Stimulated activated CD4-positive, alpha-beta T cell treated with anti-CD3 and anti-CD28 coated beads, Interleukin-12 subunit alpha, Interleukin-12 subunit beta, amount 100 ng/mL, for 4 hours (primary cell): ENCODE results near the gene TUFM.
"Not testable (repeated sequence)": the region's sequence is repeated elsewhere in the genome, so short reads cannot be mapped to it uniquely, and the experiment has no call there.

Experiments
- DNase-seq: peaks from one replicate; pipeline ENCODE4 v3.0.0-alpha.2; 2020

Gene TUFM

DNA sequence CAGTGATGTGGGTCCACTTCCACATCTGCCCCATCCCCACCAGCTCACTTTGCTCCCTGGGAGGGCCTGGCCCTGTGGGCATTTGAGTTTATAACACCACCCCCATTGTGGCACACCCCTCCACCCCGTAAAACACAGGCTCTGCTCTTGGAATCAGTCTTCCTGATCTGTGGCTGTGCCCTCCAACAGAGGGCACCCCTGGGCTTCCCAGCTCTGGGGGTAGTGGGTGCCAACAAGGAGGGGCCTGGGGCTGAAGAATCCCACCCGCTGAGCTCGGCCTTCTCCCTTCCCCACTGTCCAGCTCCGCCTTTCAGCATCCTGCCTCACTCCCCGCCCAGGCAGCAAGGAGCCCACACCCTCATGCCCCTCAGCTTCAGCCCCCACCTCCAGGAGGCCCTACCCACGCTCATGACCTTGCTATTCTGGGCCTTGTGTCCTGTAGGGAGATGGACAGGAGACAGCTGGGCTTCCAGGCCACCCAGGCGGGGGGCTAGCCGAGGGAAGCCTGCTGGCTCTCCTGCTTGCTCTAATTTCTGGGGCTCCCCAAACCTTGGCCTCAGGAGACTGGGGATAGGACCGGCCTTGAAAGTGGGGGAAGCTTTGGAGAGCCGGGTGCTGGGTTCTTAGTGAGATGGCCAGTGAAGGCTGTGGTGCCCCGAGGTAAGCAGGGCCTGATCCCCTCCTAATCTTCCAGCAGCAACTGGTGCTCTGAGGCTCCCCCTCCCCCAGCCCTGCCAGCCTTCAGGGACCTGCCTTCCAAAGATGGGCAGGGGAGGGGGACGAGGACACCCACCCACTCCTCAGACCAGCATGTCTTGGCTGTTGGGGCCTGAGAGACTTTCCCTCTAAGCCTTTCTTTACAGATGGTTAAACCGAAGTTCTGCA, 29.2 kb upstream of the TUFM start:
- DNase-seq, result no peak

DNA sequence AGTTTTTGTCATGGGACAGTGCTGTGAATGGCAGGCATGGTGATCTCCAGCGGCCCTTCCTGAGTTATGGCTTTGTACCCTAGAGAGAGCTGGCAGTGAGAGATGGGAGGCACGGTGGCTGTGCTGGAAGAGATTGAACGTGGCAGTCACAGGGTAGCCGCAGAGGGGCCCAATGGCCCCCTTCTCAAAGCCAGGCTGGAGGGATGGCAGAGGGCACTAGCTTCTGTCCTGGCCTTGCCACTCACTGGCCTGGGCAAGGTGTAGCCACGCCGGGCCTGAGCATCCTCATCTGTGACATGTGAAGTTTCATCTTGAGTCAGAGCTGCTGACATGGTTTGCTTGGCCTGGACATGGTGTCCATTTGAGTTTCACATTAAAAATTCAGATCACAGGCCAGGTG, 28.3 kb upstream of the TUFM start:
- DNase-seq, result no peak

- DNase-seq, result peak; percentile 50
Observed at GRCh38 chr16:28873543-28874201, 27.5 kb upstream of the TUFM start.

DNA sequence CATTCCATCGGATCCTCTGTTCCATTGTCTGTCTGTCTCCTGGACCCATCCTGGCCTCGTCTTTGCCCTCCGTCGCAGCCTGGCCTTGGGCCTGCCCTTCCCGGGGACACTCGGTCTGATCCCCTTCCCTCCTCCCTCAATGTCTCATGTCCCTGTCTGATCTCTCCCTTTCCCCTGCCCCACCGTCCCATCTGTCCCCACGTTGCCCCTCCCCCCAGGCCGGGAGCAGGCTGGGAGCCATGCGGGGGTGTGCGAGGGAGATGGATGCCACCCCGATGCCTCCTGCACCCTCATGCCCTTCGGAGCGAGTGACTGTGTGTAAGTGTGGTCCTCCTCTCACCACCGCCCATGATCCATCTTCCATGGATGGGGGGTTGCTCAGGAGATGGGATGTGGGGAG, 26.8 kb upstream of the TUFM start:
- no peak for DNase-seq

- DNase-seq, result no peak
Observed at GRCh38 chr16:28869201-28869600, 23.1 kb upstream of the TUFM start.

DNA sequence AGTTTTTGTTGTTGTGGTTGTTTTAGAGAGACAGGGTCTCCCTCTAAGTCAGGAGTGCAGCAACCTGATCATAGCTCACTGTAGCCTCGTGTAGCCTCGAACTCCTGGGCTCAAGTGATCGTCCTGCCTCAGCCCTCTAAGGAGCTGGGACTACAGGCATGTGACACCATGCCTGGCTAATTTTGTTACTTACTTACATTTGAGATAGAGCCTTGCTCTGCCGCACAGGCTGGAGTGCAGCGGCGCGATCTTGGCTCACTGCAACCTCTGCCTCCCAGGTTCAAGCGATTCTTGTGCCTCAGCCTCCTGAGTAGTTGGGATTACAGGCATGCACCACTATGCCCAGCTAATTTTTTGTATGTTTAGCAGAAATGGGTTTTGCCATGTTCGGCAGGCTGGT, 21.5 kb upstream of the TUFM start:
- not testable (repeated sequence) for DNase-seq

- DNase-seq, result no peak
Observed at GRCh38 chr16:28867241-28867640, 21.1 kb upstream of the TUFM start.

- no peak for DNase-seq
Observed at GRCh38 chr16:28866454-28866804, 20.3 kb upstream of the TUFM start.

GRCh38 chr16:28865722-28866453, 19.7 kb upstream of the TUFM start:
- no peak for DNase-seq

DNA sequence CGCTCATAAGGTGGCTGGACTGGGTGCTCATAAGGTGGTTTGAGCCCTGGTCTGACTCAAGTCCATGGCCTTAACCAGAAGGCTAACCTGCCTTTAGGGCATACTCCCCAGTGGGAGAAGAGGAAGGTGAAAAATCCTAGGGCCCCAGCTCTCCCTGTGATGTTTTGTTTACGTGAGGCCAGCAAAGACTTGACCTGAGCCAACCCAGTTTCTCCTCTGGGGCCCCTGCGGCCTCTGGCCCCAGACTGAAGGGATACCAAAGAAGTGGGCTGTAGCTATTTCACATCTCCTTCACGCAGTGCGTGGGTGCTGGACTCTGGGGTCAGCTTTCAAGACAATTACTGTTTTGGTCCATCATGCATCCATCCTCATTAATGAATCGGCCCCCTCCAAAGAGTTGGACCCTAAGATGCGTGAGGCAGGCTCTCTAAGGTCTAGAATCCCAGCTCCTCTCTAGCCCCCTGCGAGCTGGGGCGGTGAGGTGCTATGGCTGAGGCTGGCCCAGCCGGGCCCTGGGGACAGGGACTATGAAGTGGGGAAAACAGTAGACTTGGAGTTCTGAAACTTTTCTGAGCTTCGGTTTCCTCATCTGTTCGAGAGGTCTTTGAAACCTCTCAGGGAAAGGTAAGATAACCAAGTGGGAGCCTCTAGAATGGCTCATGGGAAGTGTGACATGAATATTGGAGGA, 19.0 kb upstream of the TUFM start:
- no peak for DNase-seq

DNA sequence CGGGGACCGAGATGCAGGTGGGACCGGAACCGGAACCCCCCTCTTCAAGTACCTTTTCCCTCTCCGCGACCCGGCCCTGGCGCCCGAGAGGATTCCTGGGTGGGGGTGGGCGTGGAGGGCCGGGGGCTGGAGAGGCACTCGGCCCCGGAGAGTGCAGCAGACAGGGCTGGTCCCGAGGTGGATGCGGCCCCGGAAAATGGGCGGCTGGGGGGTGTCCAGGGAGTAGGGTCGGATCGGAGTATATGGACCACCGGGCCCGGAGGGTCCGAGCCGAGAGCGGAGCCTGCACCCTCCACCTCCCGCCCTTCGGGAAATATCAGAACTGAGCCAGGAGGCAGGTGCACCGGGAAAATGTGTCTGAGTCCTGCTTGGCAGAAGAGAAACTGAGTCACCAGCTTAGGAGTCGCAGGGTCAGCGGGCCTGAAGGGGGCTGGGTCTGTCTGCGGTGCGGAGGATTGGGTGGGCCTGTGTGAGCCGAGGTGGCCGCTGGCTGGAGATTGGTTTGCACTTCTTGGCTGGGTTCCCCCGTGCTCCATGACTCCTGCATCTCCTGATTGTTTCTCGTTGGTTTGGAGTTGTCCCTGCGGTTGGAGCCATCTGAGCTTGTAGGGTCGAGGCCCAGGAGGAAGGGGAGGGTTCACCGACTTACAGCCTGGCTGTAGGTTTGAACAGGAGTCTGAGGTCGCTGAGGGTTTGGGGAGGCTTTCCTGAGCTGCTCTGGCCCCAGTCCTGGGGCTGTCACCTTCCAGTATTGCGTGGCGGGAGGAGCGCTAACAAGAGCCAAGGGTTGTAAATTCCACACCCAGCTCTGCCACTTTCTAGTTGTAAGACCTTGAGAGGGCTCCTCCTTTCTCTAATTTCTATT, 18.0 kb upstream of the TUFM start:
- DNase-seq, result no peak

- no peak for DNase-seq
Observed at GRCh38 chr16:28859326-28859725, 13.2 kb upstream of the TUFM start.

GRCh38 chr16:28858421-28858820, 12.3 kb upstream of the TUFM start:
- no peak for DNase-seq

DNA sequence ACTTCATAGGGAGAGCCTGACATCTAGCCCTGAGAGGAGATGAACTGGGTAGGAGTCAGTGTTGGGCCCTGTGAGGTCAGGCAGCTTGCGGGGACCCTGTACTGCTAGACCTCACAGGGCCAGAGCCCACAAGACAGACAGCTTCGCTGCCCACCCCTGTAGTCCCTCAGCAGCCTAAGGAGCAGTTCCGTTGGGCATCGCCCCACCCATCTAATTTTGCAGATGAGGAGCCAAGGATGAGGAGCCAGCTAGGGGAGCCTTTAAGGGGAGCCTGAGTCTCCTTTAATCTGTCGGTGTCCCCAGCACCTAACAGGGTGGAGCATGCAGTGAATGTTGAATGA, 755 bp upstream of the TUFM start:
- no peak for DNase-seq

DNA sequence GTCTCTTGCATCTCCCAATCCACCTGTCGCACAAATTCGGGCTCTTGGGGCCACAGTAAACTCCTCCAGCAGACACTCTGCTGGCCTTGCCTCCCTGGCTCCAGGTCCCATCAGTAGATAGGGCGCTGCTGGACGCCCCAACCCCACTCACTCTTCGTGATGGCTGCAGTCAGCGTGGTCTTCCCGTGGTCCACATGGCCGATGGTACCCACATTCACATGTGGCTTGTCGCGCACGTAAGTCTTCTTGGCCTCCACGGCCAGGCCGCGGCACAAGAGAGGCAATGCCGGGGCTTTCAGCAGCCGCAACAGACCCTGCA, 428 bp downstream of the TUFM start:
- DNase-seq, result peak; percentile 20

- peak; percentile 44 for DNase-seq
Observed at GRCh38 chr16:28845293-28845692, 855 bp downstream of the TUFM start.

- no peak for DNase-seq
Observed at GRCh38 chr16:28844226-28844885, 1.8 kb downstream of the TUFM start.

GRCh38 chr16:28843766-28844165, 2.4 kb downstream of the TUFM start:
- no peak for DNase-seq

DNA sequence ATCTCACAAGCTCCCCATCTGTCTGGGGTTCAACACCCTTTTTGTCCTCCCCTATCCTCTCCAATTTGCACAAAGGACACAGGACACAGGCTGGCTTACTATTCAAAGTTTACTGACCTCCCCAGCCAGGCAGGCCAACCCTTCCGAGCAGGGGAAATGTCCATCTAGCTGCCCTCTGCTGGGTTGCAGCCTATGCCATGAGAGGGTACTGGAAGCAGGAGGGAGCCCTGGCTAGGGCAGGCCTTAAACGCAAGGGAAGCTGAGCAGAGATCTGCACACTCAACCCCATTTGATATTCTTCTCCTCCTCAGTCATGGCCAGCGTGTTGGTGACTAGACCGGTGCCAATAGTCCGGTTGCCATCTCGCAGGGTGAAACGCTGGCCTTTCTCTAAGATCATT, 3.5 kb downstream of the TUFM start:
- DNase-seq, result no peak

- no peak for DNase-seq
Observed at GRCh38 chr16:28839899-28840298, 6.2 kb downstream of the TUFM start.

GRCh38 chr16:28839004-28839639, 7.0 kb downstream of the TUFM start:
- DNase-seq, result no peak

GRCh38 chr16:28838558-28838918, 7.6 kb downstream of the TUFM start:
- no peak for DNase-seq
